Measurements from ENCODE around the gene ARHGAP25.

- TF ChIP-seq CTCF (conservative IDR thresholded peaks at IDR 0.05 in 1 of 2, IDR thresholded peaks at IDR 0.05 in 1 of 2; ENCODE audit: low read depth in 1 of 2, low read length in 2 of 2), result no peak
- no peak for TF ChIP-seq EZH2 (IDR thresholded peaks at IDR 0.05; ENCODE audit: low read length, missing control alignments)
Observed at GRCh38 chr2:68737711-68738110, 3.1 kb downstream of the ARHGAP25 start.

Measured in fibroblast of lung (primary cell).